Activated CD4-positive, alpha-beta memory T cell treated with anti-CD3 and anti-CD28 coated beads, Interleukin-2, amount 10 ng/mL, durations not matched to agents 7 days and 5 days (primary cell): ENCODE results near the gene ZDHHC17. TPM values are rescaled to one million over a fixed set of nuclear protein-coding genes. Genes with fewer than 3 reads are reported as not detected.

Experiments
- CTCF ChIA-PET: fragments of 350-600 bp; sonication (Branson Sonifier 250); formaldehyde crosslinking; loops from one replicate; lab custom pipeline; 2021; ENCODE audit warnings: antibody characterized with exemption, inconsistent platforms; lab: Charles Lee
- POLR2A ChIA-PET: fragments of 350-600 bp; sonication (Branson Sonifier 250); formaldehyde crosslinking; loops from one replicate; lab custom pipeline; 2021; ENCODE audit warnings: antibody characterized with exemption; lab: Charles Lee
- DNase-seq: peaks from one replicate; pipeline ENCODE4 v3.0.0-alpha.2; 2020
- H3K27ac Mint-ChIP-seq: one replicate; pipeline ENCODE4 v1.8.0; 2021; ENCODE audit warnings: mild to moderate bottlenecking, mixed read lengths
- H3K27me3 Mint-ChIP-seq: one replicate; pipeline ENCODE4 v1.8.0; 2021; ENCODE audit warnings: mixed read lengths
- H3K36me3 Mint-ChIP-seq: one replicate; pipeline ENCODE4 v1.8.0; 2021; ENCODE audit warnings: low read depth, mixed read lengths
- H3K4me1 Mint-ChIP-seq: one replicate; pipeline ENCODE4 v1.8.0; 2021; ENCODE audit warnings: mixed read lengths
- H3K4me3 Mint-ChIP-seq: one replicate; pipeline ENCODE4 v1.8.0; 2021; ENCODE audit warnings: mild to moderate bottlenecking, mixed read lengths
- H3K9me3 Mint-ChIP-seq: one replicate; pipeline ENCODE4 v1.8.0; 2021; ENCODE audit warnings: mixed read lengths
- total RNA-seq, 2 experiments: library from RNA; stranded (reverse); gene quantifications; one replicate each; pipeline ENCODE4 v1.2.3, GENCODE V29; 2021

ZDHHC17 gene
- total RNA-seq, 2 experiments from 2014 or later = 25.5 TPM

DNA sequence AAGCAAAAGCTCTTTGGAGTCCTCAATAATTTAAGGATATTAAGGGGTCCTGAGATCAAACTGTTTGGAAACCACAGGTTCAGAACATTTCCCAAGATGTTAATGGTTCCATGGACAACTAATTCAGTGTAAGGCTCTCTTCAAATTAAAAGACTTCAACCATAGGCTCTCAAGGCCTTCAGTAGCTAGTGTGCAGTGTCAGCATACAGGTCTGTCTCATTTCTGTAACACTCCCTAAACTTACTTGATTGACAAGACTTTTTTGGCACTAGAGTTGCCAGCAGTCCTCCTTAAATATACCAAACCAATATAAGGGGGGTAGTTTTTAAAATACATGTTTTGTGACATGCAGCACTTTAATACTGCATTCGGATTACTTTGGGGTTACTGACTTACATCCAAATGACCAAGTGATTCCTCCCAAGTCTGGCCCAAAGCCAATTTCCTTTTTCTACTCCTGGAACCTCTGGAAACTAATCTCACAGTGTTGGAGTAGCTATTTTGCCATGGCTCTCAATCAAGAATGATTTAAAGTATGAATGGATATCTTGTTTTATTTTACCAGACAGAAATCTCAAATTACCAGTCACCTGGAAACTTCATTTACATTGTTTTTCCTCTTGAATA, 92.2 kb downstream of the ZDHHC17 start:
- ChIA-PET POLR2A (no interaction called here), CTCF (no interaction called here)
- H3K4me1 Mint-ChIP-seq = peaks cover 2% of the 10 kb centered on the region
- H3K27me3 Mint-ChIP-seq = no peaks in the 10 kb centered on the region
- no peak for DNase-seq
- H3K36me3 Mint-ChIP-seq = peaks cover 16% of the 10 kb centered on the region
- no peak overlapping the region for H3K4me3 Mint-ChIP-seq
- no peaks in the 10 kb centered on the region for H3K9me3 Mint-ChIP-seq
- no peak overlapping the region for H3K27ac Mint-ChIP-seq

DNA sequence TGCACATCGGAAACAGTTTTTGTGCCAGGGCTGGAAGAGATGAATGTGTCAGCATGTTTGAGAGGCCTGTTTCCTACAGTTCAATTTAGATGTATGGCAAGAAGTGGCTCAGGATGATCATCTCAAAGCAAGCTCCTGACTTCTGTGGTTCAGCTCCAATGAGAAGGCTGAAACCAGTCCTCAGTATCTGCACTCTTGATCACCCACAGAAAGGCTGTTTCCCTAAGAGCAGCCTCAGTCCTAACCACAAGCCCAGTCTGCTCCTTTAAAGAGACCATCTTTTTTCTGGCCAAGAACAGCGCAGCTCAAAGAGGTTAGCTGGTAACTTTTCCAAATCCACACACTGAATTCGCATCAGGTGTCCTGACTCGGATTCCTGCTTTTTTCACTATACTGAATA, 95.7 kb downstream of the ZDHHC17 start:
- POLR2A ChIA-PET = no interaction called here
- H3K4me1 Mint-ChIP-seq = peaks cover 2% of the 10 kb centered on the region
- peaks cover 4% of the 10 kb centered on the region for H3K27me3 Mint-ChIP-seq
- H3K4me3 Mint-ChIP-seq = no peak overlapping the region
- H3K27ac Mint-ChIP-seq = no peak overlapping the region
- no peaks in the 10 kb centered on the region for H3K9me3 Mint-ChIP-seq
- H3K36me3 Mint-ChIP-seq = peaks cover 7% of the 10 kb centered on the region
- CTCF ChIA-PET = no interaction called here
- DNase-seq = no peak

DNA sequence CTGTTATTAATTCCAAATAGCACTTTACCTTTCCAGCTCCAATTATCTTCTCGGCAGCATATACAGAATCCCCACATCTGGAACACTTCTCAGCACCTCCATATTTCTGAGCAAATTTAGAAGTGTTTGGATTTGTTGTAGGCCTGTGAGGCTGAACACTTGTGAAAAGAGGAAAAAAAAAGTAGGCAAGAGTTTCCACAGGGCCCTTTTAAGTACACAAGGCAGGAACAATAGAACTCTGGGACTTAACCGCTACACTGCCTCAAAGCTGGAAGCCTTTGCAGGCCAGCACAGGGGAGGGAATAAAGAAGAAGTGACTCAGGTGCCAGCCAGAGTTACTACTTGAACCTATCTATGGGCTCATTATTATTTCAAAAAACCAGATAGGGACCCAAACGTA, 96.3 kb downstream of the ZDHHC17 start:
- Mint-ChIP-seq H3K9me3 (no peaks in the 10 kb centered on the region), H3K36me3 (peaks cover 4% of the 10 kb centered on the region), H3K27me3 (peaks cover 4% of the 10 kb centered on the region), H3K4me1 (peaks cover 2% of the 10 kb centered on the region), H3K4me3 (no peak overlapping the region), H3K27ac (no peak overlapping the region)
- ChIA-PET CTCF (no interaction called here), POLR2A (no interaction called here)
- no peak for DNase-seq

DNA sequence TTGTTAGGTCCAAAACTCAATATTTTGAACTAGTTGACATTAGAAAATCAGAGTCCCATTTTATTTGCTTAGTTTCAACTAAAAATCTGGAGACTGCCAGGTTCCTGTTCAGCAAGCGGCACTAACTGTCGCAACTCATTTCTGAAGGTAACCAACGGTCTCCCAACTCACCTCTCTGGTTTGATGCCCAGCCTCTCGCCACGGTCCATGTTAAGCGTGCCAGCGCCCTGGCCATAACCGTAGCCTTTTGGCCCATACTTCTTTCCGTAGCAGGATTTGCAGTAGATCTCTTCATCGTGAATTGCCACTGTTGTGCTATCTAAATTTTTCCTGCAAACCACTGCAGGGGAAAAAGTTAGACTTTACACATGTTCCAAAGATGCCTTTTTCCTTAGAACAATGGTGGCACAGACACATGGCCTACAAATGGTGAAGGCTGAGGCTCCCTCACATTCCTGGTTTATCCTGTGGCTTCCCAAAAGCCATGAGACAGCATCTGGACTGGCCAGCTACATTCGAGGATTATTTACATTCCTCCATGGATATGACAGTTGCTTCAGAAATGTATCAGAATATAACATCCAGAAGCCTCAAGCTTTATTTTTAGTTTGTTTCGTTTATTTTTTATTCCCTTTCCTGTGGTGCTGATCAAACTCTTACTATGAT, 99.2 kb downstream of the ZDHHC17 start:
- POLR2A ChIA-PET = no interaction called here
- H3K27ac Mint-ChIP-seq = no peak overlapping the region
- no peak overlapping the region for H3K4me3 Mint-ChIP-seq
- no peaks in the 10 kb centered on the region for H3K9me3 Mint-ChIP-seq
- CTCF ChIA-PET = no interaction called here
- no peaks in the 10 kb centered on the region for H3K36me3 Mint-ChIP-seq
- peaks cover 2% of the 10 kb centered on the region for H3K4me1 Mint-ChIP-seq
- H3K27me3 Mint-ChIP-seq = peaks cover 4% of the 10 kb centered on the region
- DNase-seq = no peak

DNA sequence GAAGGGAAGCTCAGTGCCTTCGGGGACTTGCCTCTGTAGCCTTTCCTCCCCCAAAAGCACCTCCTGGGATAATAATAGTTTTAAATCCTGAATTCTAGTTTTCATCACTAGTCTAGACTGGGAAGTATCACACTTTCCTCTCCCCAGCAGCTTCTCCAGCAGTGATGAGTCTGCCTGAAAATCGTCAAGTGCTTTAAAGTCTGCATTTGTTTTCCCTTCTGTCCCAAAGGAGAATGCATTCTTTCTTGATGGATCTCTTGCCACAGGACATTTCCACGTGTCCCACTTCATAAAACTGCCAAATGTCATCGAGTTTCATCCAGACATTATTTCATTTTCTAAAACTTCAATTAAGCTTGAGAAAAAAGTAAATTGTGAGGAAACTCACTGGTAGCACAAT, 99.9 kb downstream of the ZDHHC17 start:
- peaks cover 4% of the 10 kb centered on the region for H3K27me3 Mint-ChIP-seq
- ChIA-PET POLR2A (no interaction called here), CTCF (no interaction called here)

DNA sequence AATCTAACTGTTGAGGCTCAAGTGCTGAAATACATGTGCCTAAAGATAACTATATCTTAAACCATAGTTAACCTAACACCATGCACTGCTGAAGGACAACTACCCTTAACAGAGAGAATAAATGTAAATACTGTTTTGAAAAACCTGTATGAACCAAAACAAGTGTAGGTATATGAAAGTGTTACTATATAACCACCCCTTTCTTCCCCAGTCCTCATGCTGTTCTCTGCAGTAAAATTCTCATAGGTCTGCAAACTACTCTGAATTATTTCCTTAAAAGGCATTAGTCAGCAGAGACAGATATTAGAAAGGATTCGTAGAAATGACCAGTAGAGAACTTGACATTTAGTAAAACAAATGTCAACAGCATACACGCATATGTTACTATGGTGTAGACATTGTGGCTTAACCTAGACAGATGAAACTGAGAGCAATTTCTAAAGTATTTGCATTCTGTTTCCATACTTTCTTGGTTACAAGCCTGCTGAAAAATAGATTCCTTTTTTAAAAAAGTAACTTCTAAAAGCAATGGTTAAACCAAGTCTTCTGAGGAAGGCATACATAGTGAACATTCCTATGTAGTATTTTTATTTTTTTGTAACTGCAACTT, 101.0 kb downstream of the ZDHHC17 start:
- Mint-ChIP-seq H3K9me3 (no peaks in the 10 kb centered on the region), H3K27me3 (peaks cover 4% of the 10 kb centered on the region), H3K36me3 (no peaks in the 10 kb centered on the region), H3K4me1 (no peaks in the 10 kb centered on the region), H3K27ac (no peak overlapping the region), H3K4me3 (no peak overlapping the region)
- ChIA-PET CTCF (no interaction called here), POLR2A (no interaction called here)
- DNase-seq = no peak

More for the DNA sequence above, 99.9 kb downstream of the ZDHHC17 start:
- Mint-ChIP-seq H3K9me3 (no peaks in the 10 kb centered on the region), H3K4me3 (no peak overlapping the region), H3K27ac (no peak overlapping the region), H3K4me1 (peaks cover 2% of the 10 kb centered on the region), H3K36me3 (no peaks in the 10 kb centered on the region)
- no peak for DNase-seq

DNA sequence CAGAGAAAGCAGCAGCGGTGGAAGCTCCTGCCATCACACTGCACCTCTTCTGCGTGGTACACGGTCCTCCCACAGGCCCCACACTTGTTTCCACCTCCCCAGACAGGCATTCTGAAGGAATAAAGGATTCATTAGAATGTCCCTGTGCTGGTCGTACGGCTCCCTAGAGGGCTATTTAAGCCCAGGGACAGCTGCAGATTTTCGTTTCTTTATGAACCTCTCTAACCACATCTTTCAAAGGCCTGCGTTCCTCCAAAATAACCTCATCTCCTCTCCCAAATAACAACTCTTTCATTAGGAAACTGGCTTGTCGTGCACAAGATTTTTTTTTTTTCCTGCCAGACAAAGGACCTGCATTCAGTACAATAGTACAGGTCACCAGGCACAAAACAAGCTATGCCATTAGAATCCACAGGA, 102.2 kb downstream of the ZDHHC17 start:
- no peaks in the 10 kb centered on the region for H3K4me1 Mint-ChIP-seq
- CTCF ChIA-PET = interaction anchor here (0.7 kb wide), 1 partner anchor 30 kb away, joined by 3 read pairs; no protein-coding TSS in a partner anchor
- no peak for DNase-seq
- no peaks in the 10 kb centered on the region for H3K36me3 Mint-ChIP-seq
- H3K27ac Mint-ChIP-seq = no peak overlapping the region
- peaks cover 6% of the 10 kb centered on the region for H3K27me3 Mint-ChIP-seq
- H3K9me3 Mint-ChIP-seq = no peaks in the 10 kb centered on the region
- POLR2A ChIA-PET = interaction anchor here (0.8 kb wide), 1 partner anchor 13 kb away, joined by 3 read pairs; no protein-coding TSS in a partner anchor
- H3K4me3 Mint-ChIP-seq = no peak overlapping the region

DNA sequence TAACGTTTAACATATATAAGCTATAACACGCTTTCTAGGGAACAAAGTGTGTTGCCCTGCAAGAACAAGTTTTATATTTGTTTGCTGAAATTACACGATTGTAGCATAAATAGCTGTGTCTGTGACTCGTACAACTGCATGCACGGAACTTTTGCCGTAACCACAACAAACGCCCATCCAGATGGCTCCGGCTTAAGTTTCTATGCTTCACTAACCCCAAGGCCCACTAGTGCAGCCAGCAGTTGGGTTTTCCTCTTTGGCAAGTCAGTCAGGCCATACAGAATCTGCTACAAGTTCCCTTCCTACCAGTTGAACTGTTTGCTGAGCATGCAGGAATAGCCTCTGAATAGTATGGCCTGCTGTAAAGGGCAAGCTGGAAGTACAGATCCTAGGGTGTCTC, 102.8 kb downstream of the ZDHHC17 start:
- no peaks in the 10 kb centered on the region for H3K9me3 Mint-ChIP-seq
- H3K4me1 Mint-ChIP-seq = no peaks in the 10 kb centered on the region
- no peak for DNase-seq
- H3K27ac Mint-ChIP-seq = no peak overlapping the region
- H3K4me3 Mint-ChIP-seq = no peak overlapping the region
- ChIA-PET CTCF (no interaction called here), POLR2A (no interaction called here)
- no peaks in the 10 kb centered on the region for H3K36me3 Mint-ChIP-seq
- peaks cover 6% of the 10 kb centered on the region for H3K27me3 Mint-ChIP-seq

DNA sequence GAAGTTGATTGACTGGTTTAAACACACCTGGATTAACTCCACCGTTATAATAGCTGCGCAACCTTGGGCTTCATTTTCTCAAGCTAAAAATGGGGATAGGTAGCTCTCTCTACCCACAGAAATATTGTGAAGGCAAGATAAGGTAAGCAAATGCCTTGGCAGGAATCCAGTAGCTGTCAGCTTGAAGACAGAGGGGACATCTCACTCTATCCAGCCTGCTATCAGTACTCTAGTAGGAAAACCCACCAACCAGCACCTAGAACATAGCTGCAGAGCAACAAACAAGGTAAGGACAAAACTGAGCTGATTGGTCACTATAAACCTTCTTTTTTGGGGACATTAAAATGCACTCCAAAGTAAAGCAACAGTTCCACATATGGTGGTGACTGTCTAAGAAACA, 107.2 kb downstream of the ZDHHC17 start:
- H3K4me3 Mint-ChIP-seq = no peak overlapping the region
- H3K9me3 Mint-ChIP-seq = no peaks in the 10 kb centered on the region
- CTCF ChIA-PET = interaction anchor here (0.7 kb wide), 1 partner anchor 155 kb away, joined by 3 read pairs; no protein-coding TSS in a partner anchor
- H3K27ac Mint-ChIP-seq = no peak overlapping the region
- peaks cover 10% of the 10 kb centered on the region for H3K27me3 Mint-ChIP-seq
- no peaks in the 10 kb centered on the region for H3K4me1 Mint-ChIP-seq
- no peak for DNase-seq
- no peaks in the 10 kb centered on the region for H3K36me3 Mint-ChIP-seq
- POLR2A ChIA-PET = no interaction called here

DNA sequence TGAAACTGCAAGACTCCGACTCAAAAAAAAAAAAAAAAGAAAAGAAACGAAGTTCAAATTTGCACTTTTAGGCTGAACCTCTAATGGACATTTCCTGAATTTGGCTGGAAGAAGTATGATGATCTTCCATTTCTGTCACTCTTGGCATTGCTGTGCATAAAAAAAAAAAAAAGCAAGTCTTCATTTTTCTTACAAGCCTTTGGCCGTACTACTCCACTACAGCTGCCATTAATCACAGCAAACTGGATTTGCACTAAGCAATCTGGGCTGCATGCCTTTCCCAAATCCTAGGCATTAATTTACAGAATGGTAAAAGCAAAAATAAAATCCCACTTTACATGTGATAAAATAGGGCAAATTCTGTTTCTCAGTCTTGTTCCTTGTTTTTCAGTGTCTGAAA, 107.8 kb downstream of the ZDHHC17 start:
- Mint-ChIP-seq H3K9me3 (no peaks in the 10 kb centered on the region), H3K27me3 (peaks cover 17% of the 10 kb centered on the region), H3K4me3 (no peak overlapping the region), H3K4me1 (no peaks in the 10 kb centered on the region), H3K36me3 (no peaks in the 10 kb centered on the region), H3K27ac (no peak overlapping the region)
- no peak for DNase-seq
- ChIA-PET POLR2A (no interaction called here), CTCF (no interaction called here)

DNA sequence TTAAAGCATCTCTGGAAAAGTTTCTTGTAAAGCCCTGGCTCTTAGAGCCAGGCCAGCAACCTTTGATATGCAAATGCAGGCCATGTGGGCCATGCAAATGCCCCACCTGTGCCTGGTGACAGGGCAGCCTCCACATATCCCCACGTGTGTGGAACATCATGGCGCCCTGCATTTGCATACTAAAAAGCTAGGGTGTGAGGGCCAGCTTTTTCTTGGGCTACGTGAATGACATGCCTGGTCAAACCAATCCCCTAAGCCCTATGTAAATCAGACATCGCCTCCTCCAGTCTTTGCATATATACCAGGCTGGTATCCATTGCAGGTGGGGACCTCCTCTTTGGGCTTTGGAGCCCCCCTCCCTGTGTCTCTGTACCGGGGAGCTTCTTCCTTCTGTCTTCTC, 108.5 kb downstream of the ZDHHC17 start:
- Mint-ChIP-seq H3K9me3 (no peaks in the 10 kb centered on the region), H3K4me3 (no peak overlapping the region), H3K27ac (no peak overlapping the region), H3K4me1 (peaks cover 1% of the 10 kb centered on the region), H3K36me3 (no peaks in the 10 kb centered on the region), H3K27me3 (peaks cover 24% of the 10 kb centered on the region)
- POLR2A ChIA-PET = no interaction called here
- no peak for DNase-seq
- CTCF ChIA-PET = no interaction called here

DNA sequence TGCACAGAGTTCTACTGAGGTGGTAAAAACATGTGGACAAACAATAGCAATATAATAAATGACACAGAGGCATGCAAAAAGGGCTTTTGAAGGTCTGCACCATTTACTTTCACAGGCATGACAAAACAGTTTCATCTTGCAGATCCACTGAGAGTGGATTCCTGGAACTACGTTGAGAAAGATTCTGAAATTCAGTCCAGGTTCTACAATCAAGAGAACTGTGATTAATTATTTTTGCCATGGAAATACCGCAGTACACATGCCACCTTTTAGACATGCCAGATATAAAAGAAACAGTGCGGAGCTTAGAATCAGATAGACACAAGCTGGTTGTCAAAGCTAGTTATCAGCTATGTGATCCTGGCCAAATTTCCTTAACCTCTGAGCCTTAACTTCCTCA, 110.1 kb downstream of the ZDHHC17 start:
- Mint-ChIP-seq H3K9me3 (no peaks in the 10 kb centered on the region), H3K4me3 (no peak overlapping the region), H3K36me3 (no peaks in the 10 kb centered on the region), H3K4me1 (peaks cover 9% of the 10 kb centered on the region), H3K27me3 (peaks cover 35% of the 10 kb centered on the region), H3K27ac (no peak overlapping the region)
- CTCF ChIA-PET = no interaction called here
- no peak for DNase-seq
- POLR2A ChIA-PET = no interaction called here

DNA sequence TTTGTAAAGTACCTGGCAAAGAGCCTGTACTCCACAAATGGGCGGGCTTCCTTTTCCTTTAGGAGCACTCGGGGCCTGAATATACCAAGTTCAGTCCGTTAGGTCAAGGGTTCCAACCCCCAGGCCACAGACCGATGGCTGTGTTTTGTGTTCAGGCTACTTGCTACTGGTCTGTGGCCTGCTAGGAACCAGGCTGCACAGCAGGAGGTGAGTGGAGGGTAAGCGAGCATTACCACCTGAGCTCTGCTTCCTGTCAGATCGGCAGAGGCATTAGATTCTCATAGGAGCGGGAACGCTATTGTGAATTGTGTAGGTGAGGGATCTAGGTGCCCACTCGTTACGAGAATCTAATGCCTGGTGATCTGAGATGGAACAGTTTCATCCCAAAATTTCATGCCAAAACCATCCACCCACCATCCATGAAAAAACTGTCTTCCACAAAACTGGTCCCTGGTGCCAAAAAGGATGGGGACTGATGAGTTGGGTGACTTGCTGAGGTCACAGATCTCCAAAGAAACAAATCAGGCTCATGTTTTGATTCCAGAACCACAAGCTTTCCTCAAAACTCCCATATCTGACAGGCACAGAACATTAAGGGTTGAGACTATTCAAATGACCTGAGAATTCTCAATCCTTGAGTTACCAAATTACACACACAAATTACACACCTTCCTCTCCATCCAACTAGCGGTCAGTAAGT, 110.7 kb downstream of the ZDHHC17 start:
- H3K27me3 Mint-ChIP-seq = peaks cover 39% of the 10 kb centered on the region
- ChIA-PET POLR2A (no interaction called here), CTCF (no interaction called here)
- DNase-seq = no peak
- no peak overlapping the region for H3K4me3 Mint-ChIP-seq
- H3K9me3 Mint-ChIP-seq = no peaks in the 10 kb centered on the region
- no peak overlapping the region for H3K27ac Mint-ChIP-seq
- no peaks in the 10 kb centered on the region for H3K36me3 Mint-ChIP-seq
- H3K4me1 Mint-ChIP-seq = peaks cover 13% of the 10 kb centered on the region
